Hippocampal formation (tissue), 2 donors: ENCODE data around the gene ZSCAN20.
"Not testable (repeated sequence)": the region's sequence is repeated elsewhere in the genome, so short reads cannot be mapped to it uniquely, and the experiment has no call there.

ENCODE experiments used
- DNase-seq, 2 donors: peaks; one replicate each; lab custom pipeline; 2025; lab: John Stamatoyannopoulos, UW

Gene ZSCAN20

GRCh38 chr1:33488624-33489023 is 16.2 kb downstream of the ZSCAN20 start:
- no peak for DNase-seq

- DNase-seq = no peak
These were observed 22.5 kb downstream of the ZSCAN20 start for GRCh38 chr1:33494929-33495328.

GRCh38 chr1:33497410-33497809 is 25.0 kb downstream of the ZSCAN20 start:
- DNase-seq = no peak

- DNase-seq = no peak
These were observed 28.1 kb downstream of the ZSCAN20 start for GRCh38 chr1:33500547-33500946.

- DNase-seq = no peak
These were observed 28.9 kb downstream of the ZSCAN20 start for GRCh38 chr1:33501309-33501708.

- DNase-seq = no peak
These were observed 29.3 kb downstream of the ZSCAN20 start for GRCh38 chr1:33501774-33502173.

- DNase-seq = no peak
These were observed 30.3 kb downstream of the ZSCAN20 start for GRCh38 chr1:33502726-33503125.

GRCh38 chr1:33503506-33503905 is 31.1 kb downstream of the ZSCAN20 start:
- DNase-seq = no peak

- DNase-seq = no peak
These were observed 35.2 kb downstream of the ZSCAN20 start for GRCh38 chr1:33507661-33508060.

GRCh38 chr1:33508151-33508550 is 35.7 kb downstream of the ZSCAN20 start:
- no peak for DNase-seq

- DNase-seq = not testable (repeated sequence)
These were observed 36.8 kb downstream of the ZSCAN20 start for GRCh38 chr1:33509276-33509675.

GRCh38 chr1:33512226-33513011 is 40.0 kb downstream of the ZSCAN20 start:
- no peak for DNase-seq

- DNase-seq = no peak
These were observed 42.7 kb downstream of the ZSCAN20 start for GRCh38 chr1:33515112-33515511.

GRCh38 chr1:33515607-33516006 is 43.2 kb downstream of the ZSCAN20 start:
- no peak for DNase-seq

- DNase-seq = no peak
These were observed 44.0 kb downstream of the ZSCAN20 start for GRCh38 chr1:33516428-33516827.

GRCh38 chr1:33516891-33517567 is 44.6 kb downstream of the ZSCAN20 start:
- DNase-seq = no peak

GRCh38 chr1:33517596-33518250 is 45.3 kb downstream of the ZSCAN20 start:
- peak in 1 of 2 donors; percentile 6 for DNase-seq

- DNase-seq = no peak
These were observed 46.9 kb downstream of the ZSCAN20 start for GRCh38 chr1:33519240-33519884.

- DNase-seq = no peak
These were observed 52.1 kb downstream of the ZSCAN20 start for GRCh38 chr1:33524586-33524985.

GRCh38 chr1:33527934-33528333 is 55.5 kb downstream of the ZSCAN20 start:
- no peak for DNase-seq

GRCh38 chr1:33529957-33530356 is 57.5 kb downstream of the ZSCAN20 start:
- no peak for DNase-seq

- DNase-seq = no peak
These were observed 59.8 kb downstream of the ZSCAN20 start for GRCh38 chr1:33532250-33532649.
